HG03060 (cell line): ENCODE data around the gene NUDT16L1.
"Not testable (repeated sequence)": the region's sequence is repeated elsewhere in the genome, so short reads cannot be mapped to it uniquely, and the experiment has no call there.

Experiments used
- ATAC-seq: cut with Tn5 transposase; IDR thresholded peaks from one replicate; pipeline ENCODE4 v1.9.1; 2021; ENCODE audit warnings: low read depth, moderate number of reproducible peaks; ENCODE audit not compliant: unreplicated experiment

NUDT16L1 gene

DNA sequence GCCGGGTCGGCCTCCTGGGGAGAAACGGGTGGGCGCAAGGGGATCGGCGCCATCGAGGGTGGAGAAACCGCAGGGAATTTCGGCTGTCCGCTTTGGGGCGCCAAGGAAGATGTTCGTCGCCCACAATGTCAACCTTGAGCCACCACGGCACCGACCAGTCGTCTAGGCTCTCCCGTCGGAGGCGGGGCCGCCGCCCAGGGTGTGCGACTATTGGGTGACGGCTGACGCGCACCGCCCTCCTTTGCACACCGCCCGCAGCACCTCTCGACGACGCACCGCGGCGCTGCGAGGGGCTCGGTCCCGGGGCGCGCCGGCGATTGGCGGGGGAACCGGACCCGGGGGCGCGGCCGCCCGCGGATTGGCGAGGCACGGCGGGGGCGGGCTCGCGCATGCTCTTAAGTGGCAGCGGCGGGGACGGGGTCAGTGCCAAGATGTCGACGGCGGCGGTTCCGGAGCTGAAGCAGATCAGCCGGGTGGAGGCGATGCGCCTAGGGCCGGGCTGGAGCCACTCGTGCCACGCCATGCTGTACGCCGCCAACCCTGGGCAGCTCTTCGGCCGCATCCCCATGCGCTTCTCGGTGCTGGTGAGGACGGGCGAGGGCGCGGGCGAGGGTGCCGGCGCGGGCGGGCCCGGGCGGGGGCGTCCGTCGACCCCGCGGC is at the start of gene NUDT16L1:
Gene NUDT16L1, plus strand, starts transcription at position 267 of the 660 bp plus-strand sequence. Its CDS starts 165 bp downstream, at position 432.
- peak; percentile 86 for ATAC-seq

GRCh38 chr16:4646773-4647643 is 46.4 kb upstream of the NUDT16L1 start:
- ATAC-seq, result no peak

GRCh38 chr16:4647644-4647980 is 45.8 kb upstream of the NUDT16L1 start:
- ATAC-seq, result no peak

DNA sequence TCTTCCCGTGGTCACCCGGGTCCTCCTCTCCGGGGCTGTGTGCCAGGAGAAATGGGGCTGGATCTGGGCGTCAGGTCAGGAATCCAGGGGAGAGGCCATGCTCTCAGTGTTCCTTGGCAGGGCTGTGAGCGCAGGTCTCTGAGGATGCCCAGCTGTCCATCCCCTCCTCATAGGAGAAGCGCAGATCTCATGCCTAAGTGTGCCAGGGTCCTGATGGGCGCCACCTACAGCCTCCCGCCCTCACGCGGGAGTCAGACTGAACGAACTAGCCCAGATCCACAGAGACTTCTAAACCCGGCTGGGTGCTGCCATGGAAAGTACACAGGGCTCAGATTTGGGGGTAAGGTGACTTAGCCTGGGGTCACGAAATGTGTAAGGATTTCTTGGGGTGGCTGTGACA is 44.4 kb upstream of the NUDT16L1 start:
- no peak for ATAC-seq

DNA sequence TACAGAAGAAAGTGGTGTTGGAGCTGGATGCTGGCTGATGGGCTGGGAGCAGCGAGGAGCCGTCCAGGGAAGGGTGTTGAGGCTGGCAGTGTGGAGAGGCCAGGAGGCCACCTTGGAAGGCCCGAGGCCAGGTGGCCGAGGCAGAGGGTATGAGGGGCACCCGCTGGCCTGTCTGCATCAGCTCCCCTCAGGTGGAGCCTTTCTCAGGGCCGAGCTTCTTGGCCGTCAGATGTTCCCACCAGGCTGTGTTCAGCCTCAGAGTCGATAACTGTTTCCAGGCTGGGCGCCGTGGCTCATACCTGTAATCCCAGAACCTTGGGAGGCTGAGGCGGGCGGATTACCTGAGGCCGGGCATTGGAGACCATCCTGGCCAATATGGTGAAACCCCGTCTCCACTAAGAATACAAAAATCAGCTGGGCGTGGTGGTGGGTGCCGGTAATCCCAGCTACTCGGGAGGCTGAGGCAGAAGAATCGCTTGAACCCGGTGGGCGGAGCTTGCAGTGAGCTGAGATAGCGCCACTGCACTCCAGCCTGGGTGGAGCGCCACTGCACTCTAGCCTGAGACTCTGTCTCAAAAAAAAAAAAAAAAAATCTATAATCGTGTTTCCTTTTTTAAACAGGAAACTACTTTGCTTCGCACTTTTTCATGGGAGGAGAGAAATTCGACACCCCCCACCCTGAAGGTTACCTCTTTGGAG is 43.5 kb upstream of the NUDT16L1 start:
- no peak for ATAC-seq

DNA sequence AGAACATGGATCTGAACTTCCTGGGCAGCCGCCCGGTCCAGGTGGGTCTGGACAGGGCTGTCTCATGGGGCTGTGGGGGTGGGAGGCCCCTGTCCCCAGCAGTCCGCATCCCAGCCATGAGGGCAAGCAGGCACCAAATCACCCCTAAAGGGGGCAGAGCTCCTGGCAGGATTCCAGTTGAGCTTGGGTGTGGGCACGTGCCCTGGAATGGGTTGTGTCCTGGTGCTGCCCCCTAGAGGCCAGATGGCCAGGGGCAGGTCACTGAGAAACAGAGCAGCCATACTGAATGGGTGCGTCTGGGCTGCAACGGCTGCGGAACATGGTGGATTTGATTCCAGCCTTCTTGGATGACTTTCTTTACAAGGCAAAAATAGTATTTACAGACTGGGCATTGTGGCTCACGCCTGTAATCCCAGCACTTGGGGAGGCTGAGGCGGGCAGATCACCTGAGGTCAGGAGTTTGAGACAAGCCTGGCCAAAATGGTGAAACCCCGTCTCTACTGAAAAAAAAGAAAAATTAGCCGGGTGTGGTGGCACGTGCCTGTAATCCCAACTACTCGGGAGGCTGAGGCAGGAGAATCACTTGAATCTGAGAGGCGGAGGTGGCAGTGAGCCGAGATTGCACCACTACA is 42.8 kb upstream of the NUDT16L1 start:
- ATAC-seq, result not testable (repeated sequence)

GRCh38 chr16:4651827-4652226 is 41.5 kb upstream of the NUDT16L1 start:
- ATAC-seq, result no peak

GRCh38 chr16:4652561-4652960 is 40.8 kb upstream of the NUDT16L1 start:
- ATAC-seq, result no peak

DNA sequence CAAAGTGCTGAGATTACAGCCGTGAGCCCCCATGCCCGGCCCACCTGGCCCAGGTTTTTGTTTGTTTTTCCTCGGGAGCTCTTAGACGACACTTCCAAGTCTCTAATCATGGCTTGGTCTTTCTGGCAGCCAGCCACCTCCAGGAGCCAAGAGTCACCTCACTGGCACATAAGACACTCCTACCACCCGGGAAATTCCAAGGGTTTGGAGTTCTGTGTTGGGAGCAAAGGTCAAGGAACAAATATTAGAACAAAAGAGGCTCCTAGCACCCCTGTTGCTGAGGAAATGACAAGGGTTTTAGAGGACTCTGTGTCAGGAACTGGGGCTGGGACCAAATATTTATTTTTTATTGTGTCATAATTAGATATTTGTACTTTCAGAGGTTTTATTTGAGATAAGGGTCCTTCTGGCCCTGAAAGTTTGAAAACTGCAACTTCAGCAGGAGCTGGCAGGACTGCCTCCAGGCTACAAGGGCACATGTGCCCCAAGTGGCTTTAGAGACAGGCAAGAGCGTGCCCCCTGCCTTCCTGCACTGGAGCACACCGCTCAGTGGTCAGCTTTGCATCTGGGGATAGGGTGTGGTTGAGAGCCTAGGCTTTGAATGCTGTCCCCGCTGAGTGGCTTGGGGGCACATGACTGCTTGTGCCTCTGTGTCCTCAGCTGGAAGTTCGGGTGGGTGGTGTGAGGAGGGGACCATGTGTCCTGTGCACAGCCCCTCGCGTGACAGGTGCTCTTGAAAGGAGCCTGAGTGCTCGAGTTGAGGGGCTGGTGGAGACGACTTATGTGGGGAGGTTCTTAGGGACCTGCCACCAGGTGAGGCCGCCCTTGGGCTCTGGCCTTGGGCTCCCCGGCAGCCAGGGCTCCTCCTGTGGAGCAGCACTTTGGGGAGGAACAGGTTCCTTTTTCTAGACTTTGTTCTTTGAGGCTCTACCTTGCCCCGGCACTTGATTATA is 39.1 kb upstream of the NUDT16L1 start:
- no peak for ATAC-seq

DNA sequence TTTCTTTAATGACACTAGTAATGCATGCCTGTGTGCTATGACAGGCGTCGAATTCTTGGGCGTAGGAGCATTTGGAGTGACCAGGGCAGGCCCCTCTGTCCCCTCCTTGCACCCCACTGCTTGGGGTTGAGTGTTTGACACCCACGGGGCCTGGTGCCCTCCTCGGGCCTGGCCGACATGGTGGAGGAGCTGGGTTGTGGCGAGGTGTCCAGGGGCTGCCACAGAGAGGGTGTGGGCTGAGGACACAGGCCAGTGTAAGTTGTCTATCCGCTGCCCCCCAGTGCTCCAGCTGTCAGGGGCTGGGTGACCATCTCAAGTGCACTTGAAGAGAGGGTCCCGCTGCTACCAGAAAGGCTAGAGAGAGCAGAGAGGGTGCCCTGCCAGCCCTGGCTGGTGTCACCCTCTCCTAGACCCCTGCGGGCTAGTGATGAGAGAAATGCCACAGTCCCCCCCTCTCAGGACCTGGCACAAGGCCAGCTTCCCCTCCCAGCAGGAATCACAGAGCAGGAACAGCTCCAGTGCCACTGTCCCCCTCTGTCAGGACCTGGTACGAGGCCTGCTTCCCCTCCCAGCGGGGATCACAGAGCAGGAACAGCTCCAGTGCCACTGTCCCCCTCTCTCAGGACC is 38.3 kb upstream of the NUDT16L1 start:
- ATAC-seq, result no peak

DNA sequence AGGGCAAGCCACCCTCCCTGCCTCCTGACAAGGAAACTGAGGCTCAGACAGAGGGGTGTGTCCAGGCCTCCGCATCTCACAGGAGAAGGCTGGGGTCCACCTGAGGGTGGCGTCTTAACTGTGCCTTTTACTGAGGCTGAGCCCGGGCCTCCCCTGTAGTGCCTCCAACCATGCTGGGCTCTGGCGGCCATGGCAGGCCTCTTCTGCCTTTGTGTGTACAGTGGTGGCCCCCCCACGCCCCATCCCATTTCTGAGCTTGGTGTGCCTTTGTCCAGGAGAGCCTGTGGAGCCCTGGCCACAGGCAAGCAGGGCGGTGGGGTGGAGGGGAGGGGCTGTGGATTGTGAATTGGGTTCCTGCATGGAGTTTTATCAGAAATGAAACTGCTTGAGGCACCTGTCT is 37.6 kb upstream of the NUDT16L1 start:
- no peak for ATAC-seq

DNA sequence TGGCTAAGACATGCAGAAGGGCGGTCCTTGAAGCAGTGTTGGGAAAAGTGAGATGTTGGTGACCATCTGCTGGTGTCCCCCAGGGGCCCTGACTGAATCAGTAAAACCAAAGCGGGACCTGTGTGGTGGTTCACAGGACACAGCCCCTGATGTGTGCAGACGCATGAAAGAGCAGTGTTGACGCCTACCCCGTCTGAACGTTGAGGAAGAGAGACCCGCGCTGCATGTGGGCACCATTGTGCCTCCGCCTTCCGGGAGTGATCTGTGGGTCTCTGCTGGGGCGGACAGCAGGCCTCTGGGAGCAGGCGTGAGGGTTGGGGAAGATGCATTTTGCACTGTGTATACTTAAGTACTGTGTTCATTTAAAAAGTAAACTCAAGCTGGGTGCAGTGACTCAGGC is 37.1 kb upstream of the NUDT16L1 start:
- no peak for ATAC-seq

DNA sequence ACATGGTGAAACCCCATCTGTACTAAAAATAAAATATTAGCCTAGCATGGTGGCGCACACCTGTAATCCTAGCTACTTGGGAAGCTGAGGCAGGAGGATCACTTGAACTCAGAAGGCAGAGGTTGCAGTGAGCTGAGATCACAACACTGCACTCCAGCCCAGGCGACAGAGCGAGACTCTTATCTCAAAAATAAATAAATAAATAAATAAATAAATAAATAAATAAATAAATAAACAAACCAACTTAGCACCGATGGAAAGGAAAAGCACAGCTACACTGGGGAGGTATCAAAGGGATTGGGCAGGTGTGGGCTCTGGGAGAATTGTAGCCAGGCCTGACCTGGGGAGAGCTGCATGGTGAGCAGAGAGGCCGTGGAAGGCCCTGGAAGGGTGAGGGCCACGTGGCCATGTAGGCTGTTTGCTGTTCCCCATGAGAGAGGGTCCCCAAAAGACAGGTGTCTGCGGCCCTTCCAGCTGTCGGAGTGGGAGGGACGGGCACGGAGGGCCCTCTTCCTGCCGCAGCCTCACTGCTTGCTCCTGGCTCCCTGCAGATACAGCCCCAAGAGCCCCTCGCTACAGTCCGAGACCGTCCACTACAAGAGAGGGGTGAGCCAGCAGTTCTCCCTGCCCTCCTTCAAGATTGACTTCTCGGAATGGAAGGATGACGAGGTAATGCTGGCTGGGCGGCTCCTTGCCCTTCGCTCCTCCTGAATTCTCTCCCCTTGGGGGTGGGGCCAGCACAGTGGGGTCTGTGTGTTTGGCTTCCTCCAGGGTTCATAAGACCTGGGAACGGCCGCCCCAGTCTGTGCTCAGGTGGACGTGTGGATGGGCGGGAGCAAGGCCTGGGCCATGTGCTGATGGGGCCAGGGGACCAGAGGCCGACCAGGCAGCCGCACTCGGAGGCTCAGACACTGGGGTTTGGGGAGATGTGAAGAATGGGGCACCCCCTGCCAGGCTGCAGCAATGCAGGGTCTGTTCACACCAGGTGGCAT is 36.4 kb upstream of the NUDT16L1 start:
- ATAC-seq, result no peak

DNA sequence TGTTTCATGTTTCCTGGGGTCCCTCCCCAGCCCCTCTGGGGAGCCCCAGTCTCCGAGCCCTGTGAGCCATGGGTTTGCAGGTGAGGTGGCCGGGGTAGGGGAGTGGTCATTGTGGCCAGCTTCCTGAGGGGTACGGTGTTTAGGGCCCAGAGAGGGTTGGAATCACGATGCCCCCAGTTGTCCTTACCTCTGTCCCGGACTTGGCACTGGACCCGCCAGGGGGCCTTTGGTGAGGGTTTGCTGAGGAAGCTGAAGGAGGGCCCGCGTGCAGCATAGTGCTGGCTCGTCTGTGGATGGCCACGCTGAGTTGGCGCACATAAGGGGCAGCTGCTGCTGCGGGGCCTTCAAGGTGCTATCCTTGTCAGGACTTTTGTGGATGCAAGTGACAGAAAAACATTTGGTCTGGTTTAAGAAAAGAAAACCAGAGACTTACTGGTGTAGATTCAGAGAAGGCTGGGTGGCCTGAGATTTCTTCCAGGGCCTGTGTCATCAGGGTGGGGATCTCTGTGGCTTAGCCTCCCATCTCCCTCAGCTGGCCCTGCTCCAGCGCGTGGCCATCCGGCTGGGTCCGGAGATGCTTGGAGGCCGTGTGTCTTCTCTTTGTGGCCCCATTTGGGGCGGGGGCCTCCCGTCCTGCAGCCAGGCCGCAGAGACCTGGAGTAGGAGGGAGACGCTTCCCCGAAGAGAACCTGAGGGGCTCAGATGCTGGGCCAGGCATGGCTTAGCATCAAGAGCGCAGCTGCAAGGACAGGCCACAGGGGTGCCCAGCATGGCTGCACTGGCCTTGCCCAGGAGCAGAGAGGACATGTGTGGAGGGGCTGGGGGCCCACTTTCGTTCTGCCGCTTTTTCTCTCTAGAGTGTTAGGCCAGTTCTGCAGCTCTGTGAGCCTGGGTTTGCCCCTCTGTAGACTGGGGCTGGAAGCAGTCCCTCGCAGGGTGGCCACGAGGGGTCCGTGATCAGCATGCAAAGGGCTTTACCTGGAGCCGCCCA is 33.7 kb upstream of the NUDT16L1 start:
- no peak for ATAC-seq

- ATAC-seq, result no peak
Measured at GRCh38 chr16:4660454-4661007, 32.8 kb upstream of the NUDT16L1 start.

GRCh38 chr16:4661661-4662060 is 31.7 kb upstream of the NUDT16L1 start:
- no peak for ATAC-seq

DNA sequence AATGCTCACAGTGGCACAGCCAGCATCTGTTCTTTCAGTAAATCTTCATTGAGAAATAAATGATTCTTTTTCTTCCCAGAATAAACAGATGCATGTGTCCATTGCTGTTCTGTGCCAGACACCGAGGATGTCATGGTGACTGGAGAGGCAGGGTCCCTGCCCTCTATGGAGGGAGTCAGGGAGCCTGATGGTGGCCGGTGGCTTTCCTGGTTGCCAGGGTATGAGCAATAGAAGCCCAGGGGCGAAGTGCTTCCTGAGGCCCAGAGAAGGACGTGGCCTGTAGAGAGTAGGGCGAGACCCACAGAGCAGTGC is 29.9 kb upstream of the NUDT16L1 start:
- no peak for ATAC-seq
